ENCODE data around the gene MRPL58.

MRPL58 gene

DNA sequence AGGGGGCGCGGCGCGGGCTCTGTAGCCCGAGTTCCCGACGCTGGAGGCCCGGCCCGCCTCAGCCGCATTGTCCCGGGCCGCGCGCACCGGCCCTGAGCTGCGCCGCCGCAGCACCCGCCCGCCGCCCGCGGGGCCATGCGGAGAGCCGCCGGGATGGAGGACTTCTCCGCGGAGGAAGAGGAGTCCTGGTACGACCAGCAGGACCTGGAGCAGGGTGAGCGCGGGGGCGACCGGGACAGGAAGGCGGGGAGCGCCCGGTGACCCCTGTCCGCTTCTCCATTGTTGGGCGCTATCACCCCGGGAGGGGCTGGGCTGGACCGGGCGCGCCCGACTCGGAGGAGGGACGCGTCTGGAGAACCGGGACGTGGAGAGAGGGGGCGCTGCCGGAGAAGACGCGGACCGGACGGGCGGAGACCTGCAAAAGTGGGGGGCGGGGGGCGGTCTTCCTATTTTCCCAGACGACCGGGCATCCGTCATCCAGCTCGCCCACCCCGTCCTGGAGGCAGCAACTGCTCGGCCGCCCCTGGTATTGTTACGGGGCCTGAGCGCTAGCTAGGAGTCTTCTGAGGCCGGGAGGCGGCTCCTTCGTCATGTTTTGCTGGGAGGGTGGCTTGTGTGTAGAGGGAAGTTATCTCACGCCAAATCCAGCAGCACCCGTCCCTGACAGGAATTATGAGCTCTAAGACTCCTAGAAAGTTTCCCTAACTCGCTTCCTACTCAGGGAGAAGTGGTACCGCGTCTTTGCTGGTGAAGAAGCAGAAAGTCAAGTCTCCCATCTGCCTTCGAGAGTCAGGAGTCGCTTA is 24.4 kb upstream of the MRPL58 start:
- DNase-seq (ENCODE audit: insufficient read length, low spot score) (no peak), FAIRE-seq (no peak)
- TF ChIP-seq CTCF (IDR thresholded peaks at IDR 0.05; ENCODE audit: insufficient read depth, missing control alignments) = no peak

DNA sequence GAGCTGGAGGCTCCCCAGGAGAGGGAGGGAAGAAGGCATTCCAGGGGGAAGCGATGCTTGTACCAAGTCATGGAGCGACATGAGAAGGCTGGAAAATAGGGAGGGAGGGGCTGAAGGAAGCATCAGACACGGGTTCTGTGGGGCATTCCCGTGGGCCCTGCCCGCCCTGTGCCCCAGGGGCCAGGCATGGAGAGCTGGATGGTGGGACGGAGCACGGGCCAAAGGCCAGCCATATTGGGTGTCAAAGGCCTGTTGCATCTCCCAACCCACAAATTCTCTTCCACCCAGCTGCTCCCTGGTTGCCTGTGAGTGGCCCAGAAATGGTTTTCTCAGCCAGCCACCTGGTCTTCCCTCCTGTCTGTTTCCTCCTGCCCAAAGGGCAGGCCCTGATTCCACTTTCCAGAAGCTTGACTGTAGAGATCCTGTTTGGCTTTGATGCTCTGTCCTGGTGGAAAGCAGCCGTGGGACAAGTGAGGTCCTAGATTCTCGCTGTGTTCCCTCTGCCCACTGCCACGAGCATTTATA is 21.8 kb upstream of the MRPL58 start:
- DNase-seq (ENCODE audit: insufficient read length, low spot score) (no peak), FAIRE-seq (no peak)
- TF ChIP-seq CTCF (IDR thresholded peaks at IDR 0.05; ENCODE audit: insufficient read depth, missing control alignments) = no peak

DNA sequence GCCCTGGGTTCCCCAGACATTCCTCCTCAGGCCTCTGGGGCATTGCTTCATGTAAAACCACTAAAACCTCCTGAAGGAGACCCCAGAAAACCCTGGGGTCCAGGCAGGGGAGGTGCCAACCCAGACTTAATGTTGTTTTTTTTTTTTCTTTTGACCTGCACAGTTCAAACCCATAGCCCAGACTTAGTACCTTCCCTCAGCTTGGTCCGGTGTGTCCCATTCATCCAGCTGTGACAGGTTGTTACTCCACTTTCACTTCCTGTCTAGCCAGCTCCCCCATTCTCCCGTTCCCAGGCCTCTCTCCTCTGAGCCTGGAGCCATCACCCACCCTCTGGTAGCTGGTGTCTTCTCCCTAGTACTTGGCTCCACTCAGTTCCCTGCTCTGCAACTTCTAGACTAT is 20.2 kb upstream of the MRPL58 start:
- FAIRE-seq = no peak
- no peak for DNase-seq (ENCODE audit: insufficient read length, low spot score)
- no peak for TF ChIP-seq CTCF (IDR thresholded peaks at IDR 0.05; ENCODE audit: insufficient read depth, missing control alignments)

- no peak for FAIRE-seq
- no peak for DNase-seq (ENCODE audit: insufficient read length, low spot score)
- TF ChIP-seq CTCF (IDR thresholded peaks at IDR 0.05; ENCODE audit: insufficient read depth, missing control alignments) = no peak
These were observed 18.0 kb upstream of the MRPL58 start for GRCh38 chr17:74994440-74994839.

- TF ChIP-seq CTCF (IDR thresholded peaks at IDR 0.05; ENCODE audit: insufficient read depth, missing control alignments) = no peak
- FAIRE-seq (no peak), DNase-seq (ENCODE audit: insufficient read length, low spot score) (no peak)
These were observed 16.6 kb upstream of the MRPL58 start for GRCh38 chr17:74995847-74996246.

DNA sequence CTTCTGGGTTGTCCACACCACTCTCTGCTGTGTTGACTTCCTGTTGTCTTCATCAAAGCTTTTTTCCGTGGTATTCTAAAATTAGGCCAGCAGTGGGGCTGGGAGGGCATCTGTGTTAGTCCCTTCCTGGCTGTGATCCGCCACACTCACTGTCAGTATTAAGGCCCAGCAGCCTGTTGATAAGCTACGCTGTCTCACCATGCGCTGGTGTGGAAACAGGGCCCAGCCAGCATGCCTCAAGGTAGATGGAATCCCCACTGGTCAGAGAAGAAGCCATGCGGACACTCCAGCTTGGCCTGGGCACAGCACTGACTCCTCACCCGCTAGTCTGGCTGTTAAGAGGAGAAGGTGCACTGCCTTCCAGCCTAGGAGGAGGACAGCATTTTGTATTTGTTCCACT is 13.7 kb upstream of the MRPL58 start:
- DNase-seq (ENCODE audit: insufficient read length, low spot score) = no peak
- TF ChIP-seq CTCF (IDR thresholded peaks at IDR 0.05; ENCODE audit: insufficient read depth, missing control alignments) = no peak
- FAIRE-seq = no peak

DNA sequence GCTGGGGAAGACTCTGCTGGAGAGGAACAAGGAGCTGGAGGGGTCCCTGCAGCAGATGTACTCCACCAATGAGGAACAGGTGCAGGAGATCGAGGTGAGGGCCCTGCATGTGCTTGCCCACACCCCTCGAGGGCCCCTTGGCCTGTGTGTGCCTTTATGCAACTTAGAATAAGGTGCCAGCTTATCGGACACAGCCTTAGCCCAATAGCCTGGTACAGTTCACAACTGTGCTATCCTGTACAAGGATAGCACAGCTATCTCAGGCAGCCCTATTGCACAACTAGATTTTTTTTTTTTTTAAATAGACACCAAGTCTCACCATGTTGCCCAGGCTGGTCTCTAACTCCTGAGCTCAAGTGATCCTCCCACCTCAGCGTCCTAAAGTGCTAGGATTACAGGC is 12.9 kb upstream of the MRPL58 start:
- no peak for TF ChIP-seq CTCF (IDR thresholded peaks at IDR 0.05; ENCODE audit: insufficient read depth, missing control alignments)
- DNase-seq (ENCODE audit: insufficient read length, low spot score) = no peak
- no peak for FAIRE-seq

Data from D721Med (cell line).